CD4-positive, alpha-beta T cell treated with Interleukin-17A for 1 hour (primary cell): ENCODE measurements around the gene OR3A3.
"Not testable (repeated sequence)": the region's sequence is repeated elsewhere in the genome, so short reads cannot be mapped to it uniquely, and the experiment has no call there.

Source experiments
- DNase-seq: peaks from one replicate; pipeline ENCODE4 v3.0.0-alpha.2; 2020

OR3A3 gene

GRCh38 chr17:3411070-3411469 lies at the start of gene OR3A3:
OR3A3 (plus strand) TSS chr17:3411370.
- no peak for DNase-seq

- DNase-seq, result not testable (repeated sequence)
Measured at GRCh38 chr17:3371167-3371566, 40.0 kb upstream of the OR3A3 start.

GRCh38 chr17:3378321-3378720 lies 32.8 kb upstream of the OR3A3 start:
- DNase-seq, result no peak

DNA sequence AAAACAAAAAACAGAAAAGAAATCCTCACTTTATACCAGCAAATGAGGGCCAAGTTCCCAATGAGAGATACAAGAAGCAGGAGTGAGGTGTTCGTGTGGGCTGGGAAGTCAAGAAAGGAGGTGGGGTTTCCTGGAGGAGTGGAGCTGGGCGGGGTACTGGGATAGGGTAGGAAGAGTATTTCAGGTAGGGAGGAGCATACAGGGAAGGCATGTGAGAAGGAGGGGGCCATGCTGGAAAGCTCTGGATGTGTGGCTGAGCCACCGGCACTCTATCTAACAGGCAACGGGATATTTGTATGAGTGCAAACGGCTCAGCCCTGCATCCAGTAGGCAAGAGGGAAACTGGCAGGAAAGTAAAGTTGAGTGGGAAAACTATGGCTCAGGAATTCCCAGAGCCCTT lies 29.2 kb upstream of the OR3A3 start:
- no peak for DNase-seq

DNA sequence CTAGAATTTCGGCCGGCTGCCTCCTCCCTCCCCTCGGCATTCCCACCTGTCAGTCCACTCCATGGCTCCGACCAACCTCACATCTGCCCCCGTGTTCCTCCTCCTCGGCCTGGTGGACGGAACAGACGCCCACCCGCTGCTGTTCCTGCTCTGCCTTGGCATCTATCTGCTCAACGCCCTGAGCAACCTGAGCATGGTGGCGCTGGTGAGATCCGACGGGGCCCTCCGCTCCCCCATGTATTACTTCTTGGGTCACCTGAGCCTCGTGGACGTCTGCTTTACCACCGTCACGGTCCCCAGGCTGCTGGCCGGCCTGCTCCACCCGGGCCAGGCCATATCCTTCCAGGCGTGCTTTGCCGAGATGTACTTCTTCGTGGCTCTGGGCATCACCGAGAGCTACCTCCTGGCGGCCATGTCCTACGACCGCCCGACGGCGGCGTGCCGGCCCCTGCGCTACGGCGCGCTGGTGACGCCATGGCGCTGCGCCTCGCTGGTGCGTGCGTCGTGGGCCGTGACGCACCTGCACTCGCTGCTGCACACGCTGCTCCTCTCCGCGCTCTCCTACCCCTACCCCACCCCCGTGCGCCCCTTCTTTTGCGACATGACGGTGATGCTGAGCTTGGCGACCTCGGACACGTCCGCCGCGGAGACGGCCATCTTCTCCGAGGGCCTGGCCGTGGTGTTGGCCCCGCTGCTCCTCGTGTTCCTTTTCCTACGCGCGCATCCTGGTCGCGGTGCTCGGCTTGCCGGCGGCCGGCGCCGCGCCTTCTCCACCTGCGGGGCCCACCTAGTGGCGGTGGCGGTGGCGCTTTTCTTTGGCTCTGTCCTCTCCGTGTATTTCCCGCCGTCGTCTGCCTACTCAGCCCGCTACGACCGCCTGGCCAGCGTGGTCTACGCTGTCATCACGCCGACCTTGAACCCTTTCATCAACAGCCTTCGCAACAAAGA lies 25.0 kb upstream of the OR3A3 start, which contains the start of gene OR3A2:
OR3A2 (minus strand) TSS at position 440 of the 948 bp plus-strand sequence.
- DNase-seq, result peak; percentile 31

DNA sequence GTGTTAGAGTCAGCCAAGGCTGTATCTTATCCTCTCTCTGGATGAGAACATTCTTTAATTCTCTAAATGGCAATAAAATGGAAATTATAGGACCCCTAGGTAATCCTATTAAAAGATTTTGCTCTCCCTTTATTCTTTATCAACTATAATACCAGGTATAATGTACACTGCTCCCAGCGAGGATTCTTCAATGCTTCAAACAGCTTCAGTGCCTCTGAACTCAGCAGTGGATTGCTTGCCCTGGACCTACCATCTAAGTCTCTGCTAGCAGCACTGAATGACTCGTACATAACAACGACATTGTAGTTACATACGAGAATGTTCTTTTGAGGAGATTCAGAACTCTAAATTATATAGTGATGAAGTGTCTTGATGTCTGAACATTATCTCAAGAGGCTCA lies 21.4 kb upstream of the OR3A3 start:
- no peak for DNase-seq

DNA sequence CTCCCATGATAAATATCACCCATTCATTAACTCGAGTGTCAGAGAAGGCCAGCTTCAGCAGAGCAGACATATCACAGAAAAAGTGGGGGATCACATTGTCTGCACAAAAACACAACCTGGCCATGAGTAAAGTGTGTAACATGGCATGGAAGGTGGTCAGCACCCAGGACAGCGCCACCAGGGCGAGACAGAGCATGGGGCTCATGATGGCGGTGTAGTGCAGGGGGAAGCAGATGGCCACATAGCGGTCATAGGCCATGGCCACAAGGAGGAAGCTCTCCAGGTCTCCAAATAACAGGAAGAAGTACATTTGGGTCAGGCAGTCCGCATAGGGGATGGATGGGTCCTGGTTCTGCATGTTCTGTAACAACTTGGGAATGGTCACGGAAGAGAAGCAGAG lies 13.4 kb upstream of the OR3A3 start:
- DNase-seq, result not testable (repeated sequence)

DNA sequence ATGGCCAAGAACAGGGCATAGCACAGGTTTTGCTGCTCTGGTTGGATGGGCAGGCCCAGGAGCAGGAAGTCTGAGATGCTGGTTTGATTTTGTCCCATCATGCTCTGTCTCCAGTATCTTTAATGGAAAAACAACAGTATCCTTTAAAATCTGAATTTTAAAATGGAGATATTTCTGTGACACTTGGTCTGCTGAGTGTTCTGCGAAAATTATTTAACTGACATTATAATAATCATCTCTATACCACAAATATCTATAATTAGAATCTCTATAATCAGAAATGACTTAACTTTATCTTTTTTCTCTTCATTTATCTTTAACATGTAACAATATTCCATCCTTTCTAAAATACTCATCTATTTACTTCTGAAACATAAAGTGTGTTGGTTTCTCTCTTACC lies 12.9 kb upstream of the OR3A3 start, which contains the start of gene OR1E1:
OR1E1 (minus strand) TSS at position 101 of the 400 bp plus-strand sequence; CDS start at position 101, 0 bp downstream.
- DNase-seq, result no peak

DNA sequence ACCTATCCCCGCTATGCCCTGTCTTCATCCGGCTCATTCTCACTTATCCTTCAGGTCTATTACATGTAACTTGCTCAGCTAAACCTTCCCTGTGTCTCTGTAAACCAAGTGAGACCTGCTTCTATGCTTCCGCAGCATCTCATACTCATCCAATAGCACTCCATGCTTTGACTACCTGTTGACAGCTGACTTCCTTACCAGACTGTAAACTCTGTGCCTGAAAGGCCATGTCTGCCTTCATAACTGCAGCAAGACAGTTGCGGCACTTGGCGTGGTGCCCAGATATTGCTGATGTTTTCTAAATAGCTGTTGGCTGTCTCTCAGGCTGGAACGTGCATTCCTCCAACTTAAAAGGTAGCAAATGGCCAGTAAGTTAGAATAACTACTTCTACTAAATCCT lies 11.1 kb upstream of the OR3A3 start:
- no peak for DNase-seq

- no peak for DNase-seq
Measured at GRCh38 chr17:3401786-3402185, 9.4 kb upstream of the OR3A3 start.

DNA sequence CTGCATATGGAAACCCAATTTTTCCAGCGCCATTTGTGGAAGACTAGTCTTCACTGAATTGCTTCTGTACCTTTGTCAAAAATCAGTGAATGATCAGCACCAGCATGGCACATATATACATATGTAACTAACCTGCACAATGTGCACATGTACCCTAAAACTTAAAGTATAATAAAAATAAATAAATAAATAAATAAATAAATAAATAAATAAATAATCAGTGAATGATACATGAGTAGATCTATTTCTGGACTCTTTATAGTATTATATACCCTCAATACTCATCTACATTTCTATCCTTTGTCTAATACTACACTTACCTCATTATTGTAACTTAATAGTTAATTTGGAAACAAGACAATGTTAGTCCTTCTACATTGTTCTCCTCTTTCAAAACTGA lies 7.3 kb upstream of the OR3A3 start:
- not testable (repeated sequence) for DNase-seq

DNA sequence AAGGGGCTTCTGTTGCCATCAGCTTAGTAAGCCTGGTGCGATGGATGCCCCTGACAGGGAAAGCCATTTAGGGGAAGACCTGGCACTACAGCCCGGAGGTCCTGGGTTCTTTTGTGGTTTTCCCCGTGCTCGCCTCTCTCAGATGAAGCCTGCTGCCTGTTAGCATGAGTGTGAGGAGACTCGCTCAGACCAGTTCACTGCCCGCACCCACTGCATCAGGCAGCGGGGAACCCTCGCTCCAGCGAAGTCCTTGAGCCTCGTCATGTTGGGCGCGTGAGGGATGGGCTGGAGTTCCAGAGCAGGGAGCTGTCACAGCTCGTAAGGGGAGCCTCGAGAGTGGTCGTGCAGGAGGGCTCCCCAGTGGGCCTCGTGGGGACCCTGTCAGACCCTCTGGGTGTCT lies 1.0 kb downstream of the OR3A3 start:
- DNase-seq, result not testable (repeated sequence)

GRCh38 chr17:3415610-3416009 lies 4.4 kb downstream of the OR3A3 start:
- no peak for DNase-seq

GRCh38 chr17:3418222-3418621 lies 7.1 kb downstream of the OR3A3 start:
- no peak for DNase-seq

DNA sequence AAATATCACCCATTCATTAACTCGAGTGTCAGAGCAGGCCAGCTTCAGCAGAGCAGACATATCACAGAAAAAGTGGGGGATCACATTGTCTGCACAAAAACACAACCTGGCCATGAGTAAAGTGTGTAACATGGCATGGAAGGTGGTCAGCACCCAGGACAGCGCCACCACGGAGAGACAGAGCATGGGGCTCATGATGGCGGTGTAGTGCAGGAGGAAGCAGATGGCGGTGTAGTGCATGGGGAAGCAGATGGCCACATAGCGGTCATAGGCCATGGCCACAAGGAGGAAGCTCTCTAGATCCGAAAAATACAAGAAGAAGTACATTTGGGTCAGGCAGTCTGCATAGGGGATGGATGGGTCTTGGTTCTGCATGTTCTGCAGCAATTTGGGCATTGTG lies 22.0 kb downstream of the OR3A3 start:
- DNase-seq, result peak; percentile 1

DNA sequence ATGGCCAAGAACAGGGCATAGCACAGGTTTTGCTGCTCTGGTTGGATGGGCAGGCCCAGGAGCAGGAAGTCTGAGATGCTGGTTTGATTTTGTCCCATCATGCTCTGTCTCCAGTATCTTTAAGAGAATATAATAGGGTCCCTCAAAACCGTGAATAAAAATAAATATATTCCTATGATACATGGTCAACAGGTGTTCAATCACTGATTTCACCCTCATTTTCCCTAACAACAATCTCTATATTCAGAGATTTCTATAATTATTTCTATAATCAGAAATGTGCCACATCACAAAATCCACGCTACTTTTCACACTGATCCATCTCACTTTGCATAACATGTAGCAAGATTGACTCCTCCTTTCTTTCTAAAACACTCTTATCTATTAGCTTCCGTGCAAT lies 22.6 kb downstream of the OR3A3 start, which contains the start of gene OR1E2:
OR1E2 (minus strand) TSS at position 101 of the 400 bp plus-strand sequence; CDS start at position 101, 0 bp downstream.
- DNase-seq, result no peak

DNA sequence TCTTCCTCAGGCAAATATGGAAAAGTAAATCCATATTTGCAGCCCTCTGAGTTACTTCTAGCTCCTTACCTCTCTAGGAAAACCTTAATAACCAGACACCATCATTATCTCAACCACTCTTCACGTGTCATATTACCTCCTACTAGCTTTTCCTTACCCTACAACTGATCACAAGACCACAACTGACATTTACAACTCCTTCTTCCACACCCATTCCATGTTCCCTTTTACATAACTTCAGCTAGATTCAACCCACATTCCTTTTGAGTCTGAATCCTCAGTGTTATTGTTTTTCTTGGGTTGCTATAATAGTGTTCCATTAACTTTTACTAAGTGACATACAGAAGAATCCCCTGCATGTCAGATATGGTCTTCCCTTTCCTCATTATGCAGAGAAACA lies 27.2 kb downstream of the OR3A3 start:
- no peak for DNase-seq

- no peak for DNase-seq
Measured at GRCh38 chr17:3440451-3440850, 29.3 kb downstream of the OR3A3 start.

GRCh38 chr17:3447625-3448024 lies 36.5 kb downstream of the OR3A3 start:
- peak; percentile 12 for DNase-seq

GRCh38 chr17:3448059-3448665 lies 37.0 kb downstream of the OR3A3 start:
- DNase-seq, result no peak

- DNase-seq, result not testable (repeated sequence)
Measured at GRCh38 chr17:3466355-3466754, 55.2 kb downstream of the OR3A3 start.

GRCh38 chr17:3469529-3469928 lies 58.4 kb downstream of the OR3A3 start:
- DNase-seq, result no peak

GRCh38 chr17:3471599-3471998 lies 60.4 kb downstream of the OR3A3 start, which contains the start of gene SPATA22:
SPATA22 (minus strand) TSS chr17:3471819; CDS start chr17:3469325, 2,494 bp downstream.
- no peak for DNase-seq

DNA sequence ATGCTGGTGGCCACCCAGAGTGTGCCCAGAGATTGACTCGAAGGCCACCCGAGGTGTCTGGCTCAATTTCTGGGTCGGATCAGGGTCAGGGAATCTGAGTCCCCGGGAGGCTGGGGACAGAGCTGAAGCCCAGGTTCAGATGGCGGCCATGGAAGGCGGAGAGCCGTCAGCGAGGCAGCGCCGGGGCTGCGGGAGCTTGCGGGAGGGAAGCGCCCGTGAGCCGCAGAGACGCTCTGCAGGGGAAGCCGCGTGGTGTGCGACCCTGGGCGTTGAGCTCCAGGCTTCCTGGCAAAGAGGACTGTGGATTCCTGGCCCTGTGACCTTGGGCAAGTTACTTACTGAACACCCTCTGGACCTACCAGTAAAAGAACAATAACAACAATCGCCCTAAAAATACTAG lies 61.0 kb downstream of the OR3A3 start:
- DNase-seq, result no peak
